Body of pancreas (tissue), 4 donors: ENCODE measurements around the gene MROH8. TPM values are rescaled to one million over a fixed set of nuclear protein-coding genes. Genes with fewer than 3 reads are reported as not detected.

Source experiments
- ATAC-seq: fragments of 150-250 bp; one replicate; pipeline ENCODE4 v1.9.1; 2016
- DNase-seq, 4 donors: peaks; one replicate each; pipeline ENCODE4 v3.0.0-alpha.2; 2019
- H3K27ac ChIP-seq, 4 donors: fragments of 200-600 bp; sonication (generic); 1 replicate in 3 of 4; 2 replicates in 1 of 4; pipeline versions ENCODE4 v1.5.1 to v1.6.1; 2016 to 2019; ENCODE audit warnings: mild to moderate bottlenecking in 1 of 4, mixed read lengths in 1 of 4, moderate library complexity in 1 of 4
- H3K27me3 ChIP-seq, 2 donors: fragments of 200-600 bp; sonication (generic); one replicate each; pipeline ENCODE4 v1.6.0; 2016; ENCODE audit warnings: mild to moderate bottlenecking in 1 of 2
- H3K36me3 ChIP-seq, 2 donors: fragments of 200-600 bp; sonication (generic); replicated peaks in 1 of 2; 2 replicates each; pipeline ENCODE4 v1.5.1; 2016; ENCODE audit warnings: low read depth in 2 of 2; ENCODE audit not compliant: insufficient read depth in 1 of 2
- H3K4me1 ChIP-seq: fragments of 200-600 bp; sonication (generic); one replicate; pipeline ENCODE4 v1.6.0; 2016
- H3K4me3 ChIP-seq, 2 donors: fragments of 200-600 bp; sonication (generic); 1 replicate in 1 of 2; 2 replicates in 1 of 2; pipeline ENCODE4 v1.5.1; 2016 to 2019
- H3K9me3 ChIP-seq, 3 donors: fragments of 200-600 bp; sonication (generic); 1 replicate in 2 of 3; 2 replicates in 1 of 3; pipeline ENCODE4 v1.5.1; 2016
- POLR2A ChIP-seq, 3 donors: fragments of 450-650 bp; IDR thresholded peaks; one replicate each; pipeline ENCODE4 v1.6.1; 2016; ENCODE audit warnings: antibody characterized with exemption in 3 of 3, mild to moderate bottlenecking in 2 of 3
- WGBS, 2 donors: methylation state at CpG; one replicate each; pipeline ENCODE4 v1.1.5; 2017; 5-methylcytosine and 5-hydroxymethylcytosine counted together
- intact Hi-C: fragments of 100-400 bp; cut with DNase I; formaldehyde crosslinking; loops from one replicate; pipeline ENCODE4 v1.15.1; 2023
- total RNA-seq, 2 donors: library from RNA; depleted of rRNA; stranded (reverse); fragments of >200 nt; gene quantifications; one replicate each; pipeline ENCODE4 v1.1.0, GENCODE V29; 2016
- TF ChIP-seq, protein P1 (sequence below), 7 experiments: fragments of 450-650 bp in 4 of 7; fragments of 200-600 bp in 3 of 7; sonication (generic) in 3 of 7; IDR thresholded peaks; one replicate each; pipeline ENCODE4 v1.5.1; 2016 to 2019; ENCODE audit warnings: antibody characterized with exemption in 7 of 7

MROH8 gene
- total RNA-seq, 2 donors from 2014 or later: 0.78 to 13.5 TPM

DNA sequence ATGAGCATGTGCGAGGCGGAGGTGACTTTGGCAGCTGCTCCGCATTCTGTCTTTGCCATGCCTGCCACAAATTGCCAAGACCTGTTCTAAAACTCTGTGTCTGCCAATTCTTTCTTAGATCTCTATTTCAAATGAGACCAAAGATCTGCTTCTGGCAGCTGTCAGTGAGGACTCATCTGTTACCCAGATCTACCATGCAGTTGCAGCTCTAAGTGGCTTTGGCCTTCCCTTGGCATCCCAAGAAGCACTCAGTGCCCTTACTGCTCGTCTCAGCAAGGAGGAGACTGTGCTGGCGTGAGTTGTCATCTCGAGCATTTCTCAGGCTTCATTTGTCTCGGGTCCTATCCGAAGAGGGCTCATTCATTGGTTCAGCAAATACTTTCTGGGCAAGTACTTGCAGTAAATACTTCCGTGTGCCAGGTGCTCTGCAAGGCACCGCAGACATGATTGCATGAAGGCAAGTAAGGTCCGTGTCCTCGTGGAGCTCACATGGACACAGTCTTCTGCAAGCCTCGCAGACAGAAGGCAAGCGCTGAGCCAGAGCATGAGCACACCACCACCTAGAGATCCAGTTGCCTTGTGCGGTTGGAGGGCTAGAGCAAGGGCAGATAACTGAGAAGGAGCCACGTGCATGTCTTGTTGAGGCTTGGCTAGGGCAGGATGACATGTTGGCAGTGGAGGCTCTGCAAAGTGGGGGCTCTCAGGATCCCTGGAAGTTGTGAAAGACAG is 19.7 kb upstream of the MROH8 start:
- Histone ChIP-seq H3K27ac (no peak overlapping the region), H3K27me3 (no peaks in the 10 kb centered on the region), H3K4me3 (no peak overlapping the region), H3K9me3 (no peaks in the 10 kb centered on the region), H3K36me3 (peaks cover 11 to 21% of the 10 kb centered on the region in 2 donors), H3K4me1 (peaks cover 20% of the 10 kb centered on the region)
- DNase-seq (peak in 1 of 4 donors; percentile 6), ATAC-seq (no peak)
- WGBS, 2 donors: 70 to 73% methylated on average over 11 to 16 of the region's 16 CpGs
- TF ChIP-seq POLR2A (IDR thresholded peaks at IDR 0.05): no peak
- TF ChIP-seq, protein P1, sequence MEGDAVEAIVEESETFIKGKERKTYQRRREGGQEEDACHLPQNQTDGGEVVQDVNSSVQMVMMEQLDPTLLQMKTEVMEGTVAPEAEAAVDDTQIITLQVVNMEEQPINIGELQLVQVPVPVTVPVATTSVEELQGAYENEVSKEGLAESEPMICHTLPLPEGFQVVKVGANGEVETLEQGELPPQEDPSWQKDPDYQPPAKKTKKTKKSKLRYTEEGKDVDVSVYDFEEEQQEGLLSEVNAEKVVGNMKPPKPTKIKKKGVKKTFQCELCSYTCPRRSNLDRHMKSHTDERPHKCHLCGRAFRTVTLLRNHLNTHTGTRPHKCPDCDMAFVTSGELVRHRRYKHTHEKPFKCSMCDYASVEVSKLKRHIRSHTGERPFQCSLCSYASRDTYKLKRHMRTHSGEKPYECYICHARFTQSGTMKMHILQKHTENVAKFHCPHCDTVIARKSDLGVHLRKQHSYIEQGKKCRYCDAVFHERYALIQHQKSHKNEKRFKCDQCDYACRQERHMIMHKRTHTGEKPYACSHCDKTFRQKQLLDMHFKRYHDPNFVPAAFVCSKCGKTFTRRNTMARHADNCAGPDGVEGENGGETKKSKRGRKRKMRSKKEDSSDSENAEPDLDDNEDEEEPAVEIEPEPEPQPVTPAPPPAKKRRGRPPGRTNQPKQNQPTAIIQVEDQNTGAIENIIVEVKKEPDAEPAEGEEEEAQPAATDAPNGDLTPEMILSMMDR (IDR thresholded peaks at IDR 0.05): no peak
- intact Hi-C loops: loop anchor here (5.0 kb wide), 1 partner anchor 333 kb away; no protein-coding TSS in a partner anchor

DNA sequence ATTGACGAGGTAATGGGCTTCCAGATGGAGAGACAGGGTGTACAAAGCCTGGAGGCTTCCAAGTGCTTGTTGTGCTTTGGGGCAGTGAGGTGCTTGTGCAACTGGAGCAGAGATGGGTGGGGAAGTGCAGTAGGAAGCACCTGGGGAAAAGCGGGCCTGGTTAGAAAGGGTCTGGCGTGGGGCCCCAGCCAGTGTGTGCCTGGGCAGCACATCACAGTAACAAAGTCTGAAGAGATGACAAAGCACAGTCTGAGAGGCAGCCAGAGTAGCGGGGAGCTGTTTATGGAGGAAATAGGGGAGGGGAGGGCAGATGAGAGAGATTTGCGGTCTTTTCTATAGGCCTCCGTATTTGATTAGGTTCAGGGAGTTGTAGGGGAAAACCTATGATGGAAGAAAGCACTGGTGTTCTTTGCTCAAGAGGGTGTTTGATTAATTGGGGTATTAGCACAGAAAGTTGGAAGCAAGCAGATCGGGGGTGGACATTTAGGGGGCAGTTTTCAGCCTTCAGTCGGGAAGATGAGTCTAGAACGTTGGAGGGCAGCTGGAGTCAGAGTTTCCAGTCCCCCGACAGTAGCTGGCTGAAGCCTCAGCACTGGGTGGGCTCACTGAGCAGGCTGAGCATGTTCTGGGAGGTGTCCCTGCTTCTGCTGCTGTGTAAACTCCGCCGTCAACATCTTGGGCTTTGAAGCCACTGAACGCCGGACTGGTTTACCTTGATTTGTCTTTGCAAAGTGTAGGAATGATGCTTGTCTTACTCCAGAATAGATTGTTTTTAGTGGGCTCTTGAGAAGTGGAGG is 15.5 kb upstream of the MROH8 start:
- Histone ChIP-seq H3K4me1 (peaks cover 53% of the 10 kb centered on the region), H3K27me3 (no peaks in the 10 kb centered on the region), H3K27ac (no peak overlapping the region), H3K36me3 (peaks cover 6 to 7% of the 10 kb centered on the region in 2 donors), H3K9me3 (no peaks in the 10 kb centered on the region), H3K4me3 (no peak overlapping the region)
- intact Hi-C loops: loop anchor here (5.0 kb wide), 1 partner anchor 337 kb away; no protein-coding TSS in a partner anchor
- ATAC-seq: no peak
- TF ChIP-seq, protein P1 (IDR thresholded peaks at IDR 0.05): no peak
- no peak for TF ChIP-seq POLR2A (IDR thresholded peaks at IDR 0.05)
- WGBS, 2 donors: 51 to 52% methylated on average over 10 to 14 of the region's 14 CpGs
- DNase-seq: peak in 1 of 4 donors; percentile 10

DNA sequence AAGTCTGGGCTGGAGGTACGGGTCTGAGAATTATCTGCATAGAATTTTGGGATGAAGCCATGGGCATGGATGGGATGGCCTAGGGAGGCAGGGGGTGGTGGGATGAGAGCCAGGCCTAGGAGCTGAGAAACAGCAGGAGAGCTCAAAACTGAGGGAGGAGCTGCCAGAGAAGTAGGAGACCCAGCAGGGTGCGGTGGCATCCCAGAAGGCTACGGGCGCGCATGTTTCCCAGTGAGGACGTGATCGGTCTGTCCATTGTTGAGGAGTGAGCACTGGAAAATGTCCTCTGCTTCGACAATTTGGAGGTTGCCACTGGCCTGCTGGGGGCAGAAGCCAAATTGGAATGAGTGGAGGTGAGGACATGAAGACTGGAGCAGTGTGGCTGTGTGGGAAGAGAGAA is 14.5 kb upstream of the MROH8 start:
- ATAC-seq (no peak), DNase-seq (peak in 1 of 4 donors; percentile 6)
- intact Hi-C loops: no loop called here
- Histone ChIP-seq H3K4me1 (peaks cover 58% of the 10 kb centered on the region), H3K4me3 (no peak overlapping the region), H3K27ac (no peak overlapping the region), H3K9me3 (no peaks in the 10 kb centered on the region), H3K27me3 (no peaks in the 10 kb centered on the region), H3K36me3 (no peaks in the 10 kb centered on the region)
- TF ChIP-seq, protein P1 (IDR thresholded peaks at IDR 0.05): no peak
- no peak for TF ChIP-seq POLR2A (IDR thresholded peaks at IDR 0.05)
- WGBS, 2 donors: 91 to 93% methylated on average over 6 to 8 of the region's 8 CpGs

DNA sequence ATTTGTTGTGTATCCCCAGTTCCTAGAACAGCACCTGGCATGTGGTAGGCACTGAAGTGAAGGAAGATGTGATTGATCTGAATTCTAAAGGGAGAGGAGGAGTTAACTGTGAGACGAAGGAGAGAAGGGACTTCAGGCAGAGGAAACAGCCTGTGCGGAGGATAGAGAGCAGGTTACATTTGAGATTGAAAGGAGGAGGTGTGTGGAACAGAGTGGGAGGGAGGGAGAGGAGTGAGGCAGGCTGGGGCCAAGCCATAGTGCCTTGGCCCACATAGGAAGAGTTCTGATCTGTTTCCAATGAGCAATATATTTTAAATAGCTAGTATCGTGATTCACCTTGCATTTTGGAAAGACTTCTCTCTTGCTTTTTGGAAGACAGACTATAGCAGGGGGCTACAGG is 13.9 kb upstream of the MROH8 start:
- Histone ChIP-seq H3K9me3 (no peaks in the 10 kb centered on the region), H3K4me1 (peaks cover 64% of the 10 kb centered on the region), H3K36me3 (no peaks in the 10 kb centered on the region), H3K4me3 (no peak overlapping the region), H3K27ac (peak overlapping the region in 1 of 4 donors; percentile 22), H3K27me3 (no peaks in the 10 kb centered on the region)
- intact Hi-C loops: no loop called here
- DNase-seq (peak in 1 of 4 donors; percentile 0), ATAC-seq (no peak)
- 83 to 85% methylated on average over 3 of the region's 3 CpGs for WGBS, 2 donors
- TF ChIP-seq POLR2A (IDR thresholded peaks at IDR 0.05): no peak
- TF ChIP-seq, protein P1 (IDR thresholded peaks at IDR 0.05): no peak
